Ureter (tissue), 1 donor: Measurements from ENCODE around the gene DNM3. TPM values are rescaled to one million over a fixed set of nuclear protein-coding genes. Genes with fewer than 3 reads are reported as not detected.
"Not testable (repeated sequence)": the region's sequence is repeated elsewhere in the genome, so short reads cannot be mapped to it uniquely, and the experiment has no call there.

Source experiments
- DNase-seq: peaks from one replicate; pipeline ENCODE4 v3.0.0-alpha.2; 2020; ENCODE audit warnings: low spot score
- total RNA-seq: library from RNA; stranded (reverse); gene quantifications from one replicate; pipeline ENCODE4 v1.2.4, GENCODE V29; 2023
- donor health status: DM: yes; HTN: yes; CAD: no.

Gene DNM3
- 7.9 TPM for total RNA-seq

DNA sequence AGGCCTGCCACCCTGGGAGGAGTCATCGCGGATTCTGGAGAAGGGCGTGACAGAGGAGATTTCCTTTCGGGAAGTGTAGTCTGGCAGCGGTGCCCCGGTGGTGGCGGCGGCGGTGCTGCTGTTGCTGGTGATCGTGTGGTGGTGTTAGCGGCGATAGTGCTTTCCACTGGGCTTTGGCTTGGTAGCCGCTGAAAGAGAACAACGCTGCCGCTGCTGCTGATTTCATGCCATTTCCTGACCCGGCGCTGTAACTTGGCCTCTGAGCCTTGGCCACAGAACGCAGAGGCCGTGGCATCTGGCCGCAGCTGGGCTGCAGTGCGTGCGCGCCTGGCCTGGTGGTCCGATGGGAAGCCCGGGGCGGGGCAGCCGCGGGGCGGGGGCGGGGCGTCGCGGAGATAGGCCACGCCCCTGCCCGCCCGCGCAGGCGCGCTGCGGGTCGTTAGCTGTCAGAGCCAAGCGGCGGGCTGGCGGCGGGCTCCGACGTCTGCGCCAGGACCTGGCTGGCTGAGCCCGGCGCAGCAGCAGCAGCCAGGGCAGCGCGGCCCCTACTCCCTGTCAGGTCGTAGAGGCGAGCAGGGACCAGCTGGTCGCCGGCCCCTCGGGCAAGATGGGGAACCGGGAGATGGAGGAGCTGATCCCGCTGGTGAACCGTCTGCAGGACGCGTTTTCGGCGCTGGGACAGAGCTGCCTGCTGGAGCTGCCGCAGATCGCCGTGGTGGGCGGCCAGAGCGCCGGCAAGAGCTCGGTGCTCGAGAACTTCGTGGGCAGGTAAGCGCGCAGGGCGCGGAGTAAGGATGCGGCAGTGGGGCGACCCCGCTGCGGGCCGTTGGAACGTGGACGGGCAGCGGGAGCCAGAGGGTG is at the start of gene DNM3:
TSS of gene DNM3 (plus strand) at position 449 of the 861 bp plus-strand sequence. CDS start at position 608, 159 bp downstream.
- peak; percentile 80 for DNase-seq

DNA sequence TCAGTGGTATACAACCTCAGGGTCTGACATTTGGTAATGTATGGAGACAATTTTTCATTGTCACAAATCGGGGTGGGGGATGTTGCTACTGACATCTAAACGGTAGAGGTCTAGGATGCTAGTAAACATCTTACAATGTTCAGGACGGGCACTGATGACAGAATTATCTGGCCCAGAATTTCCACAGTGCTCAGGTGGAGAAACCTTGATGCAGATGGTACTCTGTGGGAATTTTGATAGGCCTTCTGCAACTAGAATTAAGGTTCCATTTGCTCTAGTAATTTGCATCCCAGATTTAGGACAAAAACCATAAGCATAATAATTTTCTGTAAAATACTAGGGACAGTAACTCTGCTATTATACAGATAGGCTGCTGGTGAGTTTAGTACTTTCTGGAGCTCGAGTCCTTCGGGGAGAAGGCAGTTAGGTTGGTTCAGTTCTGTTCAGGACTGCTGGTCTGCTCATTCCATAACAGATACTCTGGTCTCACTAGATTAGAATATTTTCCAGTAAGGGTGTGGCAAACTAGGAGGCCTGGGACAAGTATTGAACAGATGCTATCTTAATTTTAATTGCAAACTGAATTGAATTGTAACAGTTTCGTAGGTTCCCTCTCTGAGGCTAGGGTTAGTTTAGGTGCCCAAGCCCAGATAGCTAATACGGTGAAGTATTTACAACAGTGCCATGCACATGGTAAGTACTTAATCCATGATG is 48.5 kb upstream of the DNM3 start:
- DNase-seq = no peak

DNA sequence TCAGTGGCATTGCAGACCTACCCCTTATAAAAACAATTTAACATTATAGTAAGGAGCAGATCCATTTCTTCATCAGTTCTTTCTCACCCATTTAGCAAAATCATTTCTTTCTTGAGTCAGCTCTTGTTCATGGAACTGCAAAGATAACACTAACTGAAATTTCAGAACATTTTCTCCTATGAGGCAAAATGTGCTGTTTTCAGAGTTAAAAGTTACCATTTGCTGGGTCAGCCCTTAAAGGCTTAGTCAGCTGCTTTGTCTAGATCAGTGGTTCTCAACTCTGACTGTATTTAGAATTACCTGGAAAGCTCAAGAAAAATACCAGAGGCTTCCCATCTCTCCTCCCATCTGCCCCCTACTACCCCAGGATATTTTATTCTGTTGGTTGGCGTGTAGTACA is 47.7 kb upstream of the DNM3 start:
- no peak for DNase-seq

- DNase-seq = no peak
These were observed 47.2 kb upstream of the DNM3 start for GRCh38 chr1:171794085-171794484.

GRCh38 chr1:171796592-171796991 is 44.7 kb upstream of the DNM3 start:
- no peak for DNase-seq

DNA sequence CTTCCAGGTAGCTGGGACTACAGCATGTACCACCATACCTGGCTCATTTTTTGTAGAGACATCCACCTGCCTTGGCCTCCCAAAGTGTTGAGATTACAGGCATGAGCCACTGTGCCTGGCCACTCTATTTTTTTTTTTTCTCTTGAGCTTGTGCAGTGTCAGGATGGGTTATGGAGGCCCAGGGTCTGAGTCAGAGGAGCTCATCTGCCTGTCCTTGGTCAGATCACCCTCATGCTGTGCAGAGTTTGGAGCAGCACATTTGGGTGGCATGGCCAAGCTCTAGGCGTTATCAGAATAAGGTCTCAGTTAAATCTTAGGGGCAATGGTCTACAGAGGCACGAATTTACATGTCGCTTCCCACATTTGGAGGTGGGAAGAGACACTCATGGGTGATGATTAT is 43.0 kb upstream of the DNM3 start:
- no peak for DNase-seq

DNA sequence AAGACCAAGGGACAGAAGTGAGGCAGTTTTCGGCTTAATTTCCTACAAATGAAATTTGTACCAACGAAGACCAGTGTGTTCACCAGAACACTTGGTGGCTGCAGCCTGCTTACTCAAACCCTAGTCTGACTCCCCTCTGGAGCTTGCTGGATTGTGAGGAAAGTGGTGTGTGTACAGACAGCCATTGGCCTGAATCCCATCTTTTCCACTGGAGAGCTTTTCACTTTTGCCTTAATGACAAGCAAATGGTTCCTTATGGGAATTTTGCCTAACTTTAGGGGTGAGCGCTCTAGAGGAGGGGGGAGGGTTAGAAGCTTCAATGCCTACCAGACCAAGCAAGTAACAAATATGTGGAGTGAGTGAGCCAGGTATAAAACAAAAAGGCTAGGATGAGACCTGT is 42.5 kb upstream of the DNM3 start:
- no peak for DNase-seq

DNA sequence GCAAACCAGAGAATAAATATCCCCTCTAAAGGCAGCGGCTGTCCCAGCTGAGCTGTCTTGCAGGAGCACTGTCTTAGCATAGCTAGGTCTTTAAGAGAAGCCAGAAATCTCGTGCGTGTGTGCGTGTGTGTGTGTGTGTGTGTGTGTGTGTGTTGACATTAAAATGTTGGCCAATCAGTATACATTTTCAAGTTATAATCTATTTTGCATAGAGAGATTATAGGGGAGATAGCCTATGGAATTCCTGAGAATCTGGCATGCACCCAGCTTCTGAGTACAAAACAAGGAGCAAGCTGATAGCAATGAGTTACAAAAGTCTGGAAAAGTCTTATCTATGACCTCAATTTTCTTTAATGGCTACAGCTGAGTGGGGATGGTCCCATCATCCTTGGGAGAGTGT is 42.1 kb upstream of the DNM3 start:
- DNase-seq = no peak

DNA sequence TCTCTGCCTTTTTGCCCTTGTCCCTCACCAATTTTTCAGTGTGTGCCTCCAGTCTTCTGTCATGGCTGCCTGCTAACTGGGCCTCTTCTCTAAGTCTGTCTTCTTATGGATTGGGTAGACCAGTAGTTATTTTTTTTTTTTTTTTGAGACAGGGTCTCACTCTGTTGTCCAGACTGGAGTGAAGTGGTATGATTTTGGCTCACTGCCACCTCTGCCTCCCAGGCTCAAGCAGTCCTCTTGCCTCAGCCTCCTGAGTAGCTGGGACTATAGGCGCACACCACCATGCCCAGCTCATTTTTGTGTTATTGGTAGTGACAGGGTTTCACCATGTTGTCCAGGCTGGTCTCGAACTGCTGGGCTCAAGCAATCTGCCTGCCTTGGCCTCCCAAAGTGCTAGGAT is 41.6 kb upstream of the DNM3 start:
- DNase-seq = not testable (repeated sequence)

DNA sequence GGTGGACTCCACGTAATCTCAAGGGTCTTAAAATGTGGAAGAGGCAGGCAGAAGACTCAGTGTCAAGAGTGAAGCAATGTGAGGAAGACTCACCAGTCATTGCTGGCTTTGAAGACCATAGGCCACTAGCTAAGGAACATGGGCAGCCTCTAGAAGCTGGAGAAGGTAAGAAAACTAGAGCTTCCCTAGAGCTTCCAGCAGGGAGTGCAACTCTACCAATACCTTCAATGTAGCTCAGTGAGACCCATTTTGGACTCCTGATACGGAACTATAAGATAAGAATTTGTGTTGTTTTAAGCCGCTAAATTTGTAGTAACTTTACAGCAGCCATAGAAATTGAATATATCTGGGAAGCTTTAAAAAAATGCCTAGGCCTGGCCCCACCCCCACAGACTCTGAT is 41.0 kb upstream of the DNM3 start:
- no peak for DNase-seq

- no peak for DNase-seq
These were observed 40.4 kb upstream of the DNM3 start for GRCh38 chr1:171800851-171801250.

- DNase-seq = no peak
These were observed 39.8 kb upstream of the DNM3 start for GRCh38 chr1:171801487-171801891.

DNA sequence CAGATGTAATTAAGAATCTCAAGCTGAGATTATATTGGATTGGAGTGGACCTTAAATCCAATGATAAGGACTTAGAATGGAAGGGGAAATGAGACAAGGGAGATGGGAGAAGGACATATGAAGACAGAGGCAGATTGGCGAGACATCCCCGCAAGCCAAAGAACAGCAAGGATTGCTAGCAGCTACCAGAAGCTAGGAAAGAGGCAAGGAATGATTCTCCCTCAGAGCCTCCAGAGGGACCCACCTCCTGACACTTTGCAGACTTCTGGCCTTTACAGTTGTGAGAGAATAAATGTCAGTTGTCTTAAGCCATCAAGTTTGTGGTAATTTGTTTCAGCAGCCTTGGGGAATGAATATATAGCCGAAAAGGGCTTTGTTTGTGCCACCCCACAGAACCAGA is 39.1 kb upstream of the DNM3 start:
- no peak for DNase-seq

- no peak for DNase-seq
These were observed 38.3 kb upstream of the DNM3 start for GRCh38 chr1:171803045-171803444.

DNA sequence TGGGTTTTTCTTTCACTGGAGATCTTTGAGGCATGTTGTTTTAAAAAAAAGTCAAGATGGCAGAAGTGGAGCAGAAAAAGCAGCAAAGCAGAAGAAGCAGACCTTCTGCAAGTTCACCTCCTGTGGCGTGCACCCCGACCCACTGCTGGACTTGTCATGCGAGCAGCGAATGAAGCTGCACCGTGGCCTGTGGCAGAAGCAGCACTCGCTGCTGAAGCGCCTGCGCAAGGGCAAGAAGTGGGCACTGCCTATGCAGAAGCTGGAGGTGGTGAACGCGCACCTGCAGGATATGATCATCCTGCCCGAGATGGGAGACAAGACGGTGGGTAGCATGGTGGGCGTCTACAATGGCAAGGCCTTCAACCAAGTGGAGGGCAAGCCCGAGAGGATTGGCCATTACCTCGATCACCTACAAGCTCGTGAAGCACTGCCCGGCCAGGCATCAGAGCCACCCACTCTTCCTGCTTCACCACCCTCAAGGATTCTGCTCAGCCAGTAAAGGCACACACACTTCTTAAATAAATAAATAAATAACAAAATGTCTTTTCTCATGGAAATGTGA is 37.8 kb upstream of the DNM3 start:
- DNase-seq = no peak

DNA sequence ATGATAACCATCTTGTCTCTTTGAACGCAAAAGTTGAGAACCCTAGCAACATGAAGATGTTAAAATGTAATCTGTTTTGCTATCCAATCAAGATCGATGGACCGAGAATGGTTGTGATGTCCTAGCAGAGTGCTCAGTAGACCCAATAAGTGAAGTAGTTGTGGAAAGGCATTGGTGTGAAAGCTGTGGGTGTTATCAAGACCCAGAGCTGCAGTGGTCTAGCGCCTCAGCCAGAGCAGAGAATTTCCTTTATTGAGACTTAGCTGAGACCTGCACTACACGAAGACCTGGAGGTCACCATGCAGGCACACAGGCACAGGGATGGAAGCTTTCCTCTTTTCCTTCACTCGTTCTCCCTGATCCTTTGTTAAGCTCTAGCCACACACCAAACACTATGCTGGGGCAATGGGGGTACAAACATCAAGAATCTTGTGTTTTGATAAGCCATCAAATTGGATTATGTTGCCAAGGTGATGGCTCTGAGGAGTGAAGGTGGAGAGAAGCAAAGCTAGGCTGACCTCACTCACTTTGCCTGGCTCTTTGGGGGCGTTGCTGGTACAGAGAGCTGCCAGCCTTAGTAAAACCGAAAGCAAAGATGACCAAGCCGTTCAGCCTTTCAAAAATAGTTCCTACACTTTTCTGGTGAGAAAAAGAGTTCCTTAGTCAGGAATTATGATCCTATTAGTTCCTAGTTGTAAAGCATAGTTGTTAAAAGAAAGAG is 35.7 kb upstream of the DNM3 start:
- DNase-seq = no peak

- DNase-seq = no peak
These were observed 33.7 kb upstream of the DNM3 start for GRCh38 chr1:171807556-171807955.

GRCh38 chr1:171809834-171810233 is 31.5 kb upstream of the DNM3 start:
- DNase-seq = no peak

- no peak for DNase-seq
These were observed 29.6 kb upstream of the DNM3 start for GRCh38 chr1:171811672-171812071.

DNA sequence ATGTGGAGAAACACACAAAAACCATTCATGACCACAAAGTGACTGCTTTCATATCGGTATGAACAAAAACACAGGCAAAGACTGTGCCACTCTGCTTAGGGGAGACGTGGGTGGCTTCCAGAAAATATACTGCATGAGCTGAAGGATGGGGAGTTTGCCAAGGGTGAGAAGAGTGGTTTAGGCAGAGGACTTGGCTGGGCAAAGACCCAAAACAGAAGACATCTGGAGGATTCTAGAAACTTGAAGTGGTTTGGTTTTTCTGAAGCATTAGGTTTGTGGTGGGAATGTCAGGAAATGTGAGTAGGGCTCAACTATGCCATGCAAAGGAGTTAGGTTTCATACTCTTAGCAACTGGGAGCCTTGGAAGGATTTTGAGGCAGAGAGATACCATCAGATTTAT is 26.6 kb upstream of the DNM3 start:
- DNase-seq = no peak

DNA sequence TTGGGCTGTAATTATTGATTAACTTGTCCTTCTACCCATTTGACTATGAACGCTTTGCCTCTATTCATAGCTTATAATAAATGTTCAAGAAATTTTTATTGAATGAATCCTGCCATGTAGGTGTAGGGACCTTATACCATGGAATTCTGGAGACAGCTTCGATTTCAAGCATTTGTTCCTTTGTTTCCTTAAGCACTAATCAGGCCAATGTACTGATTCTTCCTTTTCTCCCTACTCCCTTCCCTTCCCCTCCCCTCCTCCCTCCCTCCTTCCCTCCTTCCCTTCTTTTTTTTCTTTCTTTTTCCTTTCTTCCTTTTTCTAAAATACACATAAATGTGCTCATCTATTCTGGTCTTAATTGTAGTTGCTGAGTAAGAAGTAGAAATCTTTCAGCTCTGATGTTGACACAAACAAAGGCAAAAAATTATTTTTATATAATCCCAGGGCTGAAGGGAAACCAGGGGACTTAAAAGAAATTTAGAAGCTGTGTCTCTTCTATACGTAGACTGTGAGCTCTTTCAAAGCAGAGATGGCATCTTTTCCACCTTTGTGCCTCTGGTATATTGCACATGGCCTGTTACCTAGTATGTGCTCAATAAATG is 24.9 kb upstream of the DNM3 start:
- DNase-seq = no peak
